ENCODE data around the gene CTIF.
A peak's percentile ranks its signal among the peaks of the same experiment; 100 is the strongest.

Gene CTIF

DNA sequence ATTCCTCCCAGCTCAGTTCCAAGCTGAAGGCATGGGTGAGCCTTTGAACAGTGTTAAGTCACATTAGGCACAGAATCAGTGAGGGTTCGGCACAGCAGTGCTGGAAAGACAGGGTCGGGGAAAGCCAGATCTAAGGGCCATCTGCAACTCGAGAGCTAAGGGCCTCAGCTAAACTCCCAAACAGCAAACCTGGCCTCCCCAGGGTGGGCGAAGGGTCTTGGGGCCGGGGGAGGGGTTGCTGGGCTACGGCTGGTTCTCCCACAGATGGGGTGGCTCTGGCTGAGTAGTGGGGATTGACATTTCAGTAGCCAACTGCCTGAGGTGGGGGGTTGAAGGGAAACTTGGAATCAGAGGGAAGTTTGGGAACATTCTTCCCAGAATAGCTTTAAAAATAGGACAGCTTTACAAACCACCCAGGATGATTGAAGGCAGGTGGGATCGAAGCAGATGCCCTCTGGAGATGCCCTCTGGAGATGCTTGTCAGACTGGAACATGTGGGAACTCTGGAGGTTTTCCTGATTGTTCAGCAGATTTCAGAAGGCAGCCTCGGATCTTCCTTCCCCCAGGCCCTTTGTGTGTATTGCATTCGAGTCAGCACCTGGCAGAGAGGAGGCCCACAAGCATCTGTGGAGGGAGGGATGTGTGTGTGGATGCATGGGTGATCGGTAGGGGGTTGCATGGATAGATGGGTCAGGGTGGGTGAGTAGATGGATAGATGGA is 255.6 kb downstream of the CTIF start:
- DNase-seq, result no peak

DNA sequence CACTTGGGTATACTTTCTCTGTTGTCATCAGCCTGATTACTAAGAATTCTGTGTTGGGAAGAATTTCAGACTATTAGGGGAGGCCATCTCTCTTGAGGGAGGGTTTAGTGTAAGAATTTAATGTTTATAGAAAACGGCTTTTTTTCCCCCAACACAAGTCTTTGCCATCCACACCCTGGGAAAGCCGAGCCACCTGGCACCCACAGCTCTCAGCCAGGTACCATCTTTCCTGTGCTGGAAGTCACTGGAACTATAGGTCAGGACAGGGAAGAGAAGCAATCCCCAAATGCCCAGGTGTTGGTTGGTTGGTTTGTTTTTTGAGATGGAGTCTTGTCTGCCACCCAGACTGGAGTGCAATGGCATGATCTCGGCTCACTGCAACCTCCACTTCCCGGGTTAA is 256.9 kb downstream of the CTIF start:
- DNase-seq, result no peak

DNA sequence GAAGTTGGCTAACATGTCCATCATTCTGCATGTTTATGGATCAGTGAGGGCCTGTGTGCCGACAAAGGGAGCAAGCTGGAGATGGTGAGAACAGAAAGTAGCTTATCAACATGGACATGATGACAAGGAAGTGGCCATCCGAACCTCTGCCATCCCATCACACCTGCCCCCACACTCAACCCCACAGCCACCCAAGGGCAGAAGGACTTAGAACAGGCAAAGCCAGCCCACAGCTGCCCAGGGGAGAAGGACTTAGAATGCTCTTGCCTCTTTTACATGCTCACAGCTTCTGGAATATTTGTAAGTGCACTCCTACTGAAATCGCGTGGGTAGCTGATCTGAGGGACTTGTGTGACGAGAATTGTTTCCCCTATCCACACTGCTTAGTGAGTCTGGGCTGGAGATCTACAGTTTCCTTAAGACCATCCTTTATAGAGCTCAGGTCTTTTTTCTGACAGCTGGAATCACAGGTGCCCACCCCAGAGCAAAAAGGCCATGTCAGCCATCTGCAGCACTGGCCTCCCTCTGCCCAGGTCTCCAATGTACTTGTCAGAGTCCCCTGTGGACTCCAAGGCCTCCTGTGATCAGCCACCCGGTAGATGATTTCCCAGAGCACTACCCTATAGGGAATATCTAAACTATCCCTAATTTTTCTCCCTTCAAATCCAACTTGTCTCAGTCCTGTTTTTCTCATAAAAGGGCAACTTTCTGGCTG is 257.8 kb downstream of the CTIF start:
- peak; percentile 1 for DNase-seq

DNA sequence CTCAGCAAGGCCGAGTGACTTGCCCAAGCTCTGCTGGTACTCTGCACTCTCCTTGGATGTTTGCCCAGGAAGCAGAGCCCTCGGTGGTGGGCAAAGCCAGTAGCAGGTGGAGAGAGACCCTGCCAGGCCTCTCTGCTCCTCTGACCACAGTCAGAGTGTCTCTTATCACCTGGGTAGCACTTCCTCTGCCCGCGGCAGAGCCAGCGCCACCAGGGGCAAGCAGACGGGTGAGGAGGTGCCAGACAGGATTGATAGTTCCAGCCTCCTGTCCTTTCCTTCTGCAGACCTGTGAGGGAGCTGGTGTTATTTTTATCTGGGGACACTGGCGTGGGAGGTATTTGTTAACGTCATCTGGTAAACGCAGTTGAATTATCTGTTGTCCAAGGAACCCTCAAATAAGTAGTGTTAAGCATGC is 259.0 kb downstream of the CTIF start:
- DNase-seq, result peak; percentile 21

DNA sequence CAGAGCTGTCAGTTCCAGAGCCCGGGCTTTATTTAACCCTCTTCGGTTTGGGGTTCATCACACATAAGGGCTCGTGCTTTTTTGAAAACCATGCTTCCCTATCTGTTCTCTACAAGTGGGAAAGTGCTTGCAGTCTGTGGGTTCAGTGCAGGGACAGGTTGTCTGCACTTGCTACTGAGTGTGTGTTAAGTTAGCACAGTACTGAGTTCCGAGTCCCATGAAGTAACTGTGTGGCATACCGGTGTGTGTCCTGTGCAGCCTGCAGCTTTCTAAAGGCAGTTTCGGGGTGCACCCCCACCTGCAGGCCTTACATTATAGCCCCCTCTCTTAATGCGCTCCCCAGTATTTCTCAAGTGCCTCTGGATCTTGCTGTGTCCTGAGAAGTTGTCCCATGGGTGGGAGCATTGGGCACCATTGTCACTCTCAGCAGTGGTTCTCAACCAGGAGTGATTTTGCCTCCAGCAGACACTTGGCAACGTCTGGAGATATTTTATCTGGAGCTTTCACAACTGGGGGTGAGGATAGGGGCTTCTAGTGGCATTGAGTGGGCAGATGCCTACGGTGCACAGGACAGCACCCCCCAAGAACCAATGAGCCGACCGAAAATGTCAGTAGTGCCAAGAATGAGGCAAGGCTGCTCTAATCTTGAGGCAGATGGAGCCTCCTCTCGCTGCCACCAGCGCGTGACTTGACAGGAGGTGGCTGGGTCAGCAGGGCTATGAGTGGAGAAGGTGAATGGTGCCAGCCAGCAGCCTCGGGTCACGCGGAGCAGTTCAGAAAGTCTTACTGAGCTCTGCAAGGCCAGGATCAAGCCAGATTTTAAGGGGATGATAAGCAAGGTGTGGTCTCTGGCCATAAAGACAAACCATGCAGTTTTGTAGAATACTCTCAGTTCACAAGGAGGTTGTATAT is 259.8 kb downstream of the CTIF start:
- peak; percentile 23 for DNase-seq

DNA sequence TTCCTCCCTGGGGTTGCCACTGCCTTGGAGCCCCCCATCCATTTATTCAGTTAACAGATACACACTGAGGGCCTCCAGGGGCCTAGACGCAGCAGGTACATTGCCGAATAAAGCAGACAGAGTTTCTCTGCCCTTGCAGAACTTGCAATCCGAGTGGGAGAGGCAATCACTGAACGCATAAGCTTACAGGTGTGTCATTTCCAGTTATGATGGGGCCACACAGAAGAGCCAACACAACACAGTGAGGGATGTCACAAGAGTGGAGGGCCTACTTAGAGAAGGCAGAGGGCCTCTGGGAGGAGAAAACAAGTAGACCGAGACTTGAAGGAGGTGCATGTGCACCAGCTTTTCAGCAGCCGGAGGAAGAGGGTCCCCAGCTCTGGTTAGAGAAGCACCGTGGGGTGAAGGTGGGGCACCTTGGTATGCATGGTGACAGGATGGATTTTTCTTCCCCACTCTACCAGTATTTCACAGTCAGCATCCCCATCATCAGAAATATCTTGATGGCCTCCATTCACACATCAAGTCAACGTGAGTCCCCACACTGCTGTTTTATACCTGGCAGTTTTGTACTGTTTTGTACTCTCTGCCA is 261.0 kb downstream of the CTIF start:
- DNase-seq, result peak; percentile 26

DNA sequence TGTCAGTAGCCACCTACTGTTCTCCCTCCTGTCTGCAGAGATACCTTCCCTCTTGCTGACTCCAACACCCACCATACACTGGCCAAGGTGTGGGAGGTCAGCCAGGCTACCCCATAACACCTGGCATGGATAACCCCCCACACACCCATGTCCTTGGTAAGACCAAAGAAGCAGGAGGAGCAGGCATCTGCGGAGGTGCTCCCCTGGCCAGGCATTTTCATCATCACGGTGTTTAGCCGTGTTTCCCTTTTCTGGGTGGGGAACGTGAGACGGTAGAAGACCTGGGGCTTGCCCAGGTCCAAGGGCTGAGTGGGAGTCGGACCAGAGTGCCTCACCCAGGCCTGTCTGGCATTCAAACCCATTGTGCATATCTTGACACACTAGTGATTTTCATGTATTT is 261.6 kb downstream of the CTIF start:
- DNase-seq, result peak; percentile 27

DNA sequence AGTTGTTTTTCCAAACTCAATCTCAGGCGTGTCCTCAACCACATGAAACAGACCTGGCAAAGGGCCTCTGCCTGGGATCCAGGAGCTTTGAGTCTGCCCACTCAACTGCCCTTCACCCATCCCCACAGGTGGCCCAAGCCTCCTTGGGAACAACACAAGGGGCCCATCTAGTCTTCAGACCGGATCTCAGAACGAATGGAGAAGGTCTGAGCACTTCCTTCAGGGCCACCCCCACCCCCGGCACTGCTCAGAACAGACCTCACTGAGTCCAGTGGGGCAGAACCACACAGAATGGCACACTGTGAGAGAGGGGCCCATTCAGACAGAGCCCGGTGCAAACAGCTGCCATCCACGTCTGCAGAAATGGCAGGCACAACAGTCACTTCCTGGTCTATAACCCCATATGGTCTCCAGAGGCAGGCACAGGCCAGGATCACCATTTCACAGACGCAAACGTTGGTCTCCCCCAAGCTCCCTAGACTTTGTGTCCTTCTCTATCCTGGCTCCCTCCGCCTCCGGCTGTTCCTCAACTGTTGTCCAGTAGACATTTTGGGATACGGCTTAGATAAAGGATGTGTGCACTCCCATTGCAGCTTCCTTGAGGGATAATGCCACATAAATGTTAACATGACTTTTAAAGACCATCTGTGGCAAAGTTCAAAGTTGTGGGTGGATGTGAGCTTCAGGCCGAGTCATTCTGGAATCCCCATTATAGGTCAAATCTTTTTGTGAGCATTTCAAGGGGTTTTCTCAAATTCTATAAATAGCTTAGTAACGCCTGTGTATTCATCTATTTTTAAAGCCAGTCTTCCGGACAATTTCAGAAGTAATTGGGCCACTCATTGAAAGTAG is 262.3 kb downstream of the CTIF start:
- DNase-seq, result peak; percentile 44

DNA sequence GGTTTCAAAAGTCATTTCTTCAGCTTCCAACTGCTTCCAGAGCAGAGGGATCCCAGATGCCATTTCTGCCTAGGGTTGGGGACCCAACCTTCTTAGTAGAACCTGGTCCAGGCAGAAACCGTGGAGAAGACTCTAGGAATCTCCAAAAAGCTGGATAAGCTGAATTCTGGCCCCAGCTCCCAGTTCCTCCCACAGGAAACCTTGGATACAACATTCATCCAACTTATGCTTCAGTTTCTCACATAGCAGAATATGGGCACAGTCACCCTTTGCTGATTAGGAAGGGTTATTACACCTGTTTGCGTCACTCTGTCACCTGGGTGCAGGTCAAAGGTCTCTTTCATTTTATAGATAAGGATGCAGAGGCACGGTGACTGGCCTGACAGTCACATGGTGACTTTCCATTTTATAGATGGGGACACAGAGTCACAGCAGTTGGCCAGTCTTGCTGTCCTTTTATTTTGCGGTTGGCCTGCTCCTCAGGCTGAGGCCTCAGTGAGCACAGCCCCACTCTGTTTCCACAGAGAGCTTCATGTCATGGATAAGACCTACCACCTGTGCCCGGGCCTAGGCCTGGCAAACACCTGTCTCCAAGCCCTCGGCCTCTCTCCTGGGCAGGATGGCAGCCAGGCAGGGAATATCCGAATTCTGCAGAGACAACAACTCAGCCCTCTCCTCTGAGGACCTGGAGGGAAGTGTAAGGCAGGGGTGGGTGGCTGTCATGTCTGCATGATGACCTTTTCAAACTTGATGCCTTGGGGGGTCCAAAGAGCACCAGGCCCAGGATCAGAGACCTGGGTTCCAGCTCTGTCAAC is 263.1 kb downstream of the CTIF start:
- peak; percentile 32 for DNase-seq

DNA sequence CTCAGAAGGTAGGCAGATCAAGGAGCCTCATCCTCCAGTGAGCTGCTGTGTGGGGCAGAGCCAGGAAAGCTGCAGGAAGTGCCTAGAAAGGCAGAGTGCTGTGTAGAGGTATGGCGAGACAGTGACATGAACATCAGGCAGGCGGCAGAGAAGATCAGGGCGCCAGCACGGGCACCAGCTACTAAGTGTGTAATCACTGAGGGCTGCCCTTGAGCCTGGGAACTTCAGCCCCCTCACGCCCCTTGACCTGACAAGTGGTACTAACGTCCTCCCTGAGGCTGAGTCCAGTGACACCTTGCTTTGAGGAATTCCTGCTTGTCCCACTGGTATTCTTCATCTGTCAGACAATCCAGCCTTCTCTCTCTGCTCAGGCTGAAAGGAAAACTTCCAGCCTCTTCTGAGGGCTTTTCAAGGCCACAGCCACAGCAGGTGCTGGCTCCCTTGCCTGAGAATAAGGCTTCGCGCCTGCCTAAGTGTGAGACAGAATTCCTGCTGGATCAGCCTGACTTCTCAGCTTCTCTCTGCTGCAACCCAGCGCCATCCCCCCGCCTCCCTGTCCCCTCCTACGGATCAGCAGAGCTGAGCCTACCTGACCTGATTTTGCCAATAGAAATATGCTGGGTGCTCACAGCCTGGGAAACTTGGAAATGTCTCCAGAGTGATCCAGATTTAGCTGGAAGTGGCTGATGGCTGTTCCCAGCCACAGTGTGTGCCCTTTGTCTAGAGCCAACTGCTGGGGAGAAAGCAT is 263.9 kb downstream of the CTIF start:
- DNase-seq, result peak; percentile 31

DNA sequence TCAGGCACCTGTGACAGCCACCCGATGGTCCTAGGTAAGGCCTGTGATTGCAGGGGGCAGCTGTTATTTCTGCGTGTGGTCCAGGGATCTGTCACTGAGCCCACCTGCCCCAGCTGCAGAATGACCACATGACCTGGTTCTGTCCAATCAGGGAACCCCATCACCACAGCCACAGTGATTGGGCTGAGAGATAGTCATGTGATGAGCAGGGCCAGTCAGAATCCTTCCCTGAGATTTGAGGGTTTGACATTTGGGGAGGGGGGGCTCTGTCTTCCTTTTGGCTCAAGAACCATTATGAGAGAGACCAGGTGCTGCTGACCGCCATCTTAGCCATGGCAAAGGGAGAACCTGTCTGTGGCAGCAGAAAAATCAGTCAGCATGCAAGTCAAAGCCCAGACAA is 264.7 kb downstream of the CTIF start:
- peak; percentile 27 for DNase-seq

DNA sequence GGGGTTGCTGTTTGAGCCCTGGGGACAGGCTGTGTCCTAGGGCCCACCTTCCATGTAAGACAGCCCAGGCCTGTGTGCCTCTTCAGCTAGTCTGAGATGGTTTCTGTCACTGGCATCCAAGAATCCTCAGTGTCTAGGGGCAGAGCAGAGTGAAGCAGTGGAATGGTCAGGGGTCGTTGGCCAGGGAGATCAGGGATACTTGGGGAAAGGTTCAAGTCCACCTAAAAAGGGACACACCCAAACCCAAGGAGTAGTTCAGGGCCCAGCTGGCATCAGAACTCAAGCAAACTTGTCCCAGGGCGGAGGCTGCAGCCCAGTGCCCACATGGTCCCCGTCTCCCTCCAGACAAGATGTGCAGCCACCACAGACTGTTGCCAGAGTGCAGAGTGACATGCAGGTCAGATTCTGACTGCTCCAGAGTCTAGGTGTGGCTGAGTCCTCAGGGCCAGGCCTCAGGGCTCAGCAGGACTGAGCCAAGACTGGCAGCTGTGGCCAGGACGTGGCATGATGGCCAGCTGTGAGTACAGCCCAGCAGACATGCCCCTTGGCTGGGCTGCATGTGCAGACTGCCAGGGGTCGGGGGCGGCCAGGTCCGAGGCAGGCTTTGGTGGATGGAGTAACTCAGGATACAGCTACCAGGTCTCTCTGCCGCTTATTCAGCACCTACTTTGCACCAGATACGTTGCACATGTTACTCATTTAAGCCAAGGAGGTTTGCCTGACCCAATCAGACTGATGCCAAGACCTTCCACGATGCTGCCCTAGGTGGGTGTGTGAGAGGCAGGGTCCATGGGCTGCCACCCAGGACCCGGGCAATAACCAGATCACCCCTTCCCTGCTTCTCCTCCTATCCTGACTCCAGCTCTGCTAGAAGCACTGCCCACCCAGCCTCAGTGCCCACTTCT is 265.4 kb downstream of the CTIF start:
- peak; percentile 29 for DNase-seq

DNA sequence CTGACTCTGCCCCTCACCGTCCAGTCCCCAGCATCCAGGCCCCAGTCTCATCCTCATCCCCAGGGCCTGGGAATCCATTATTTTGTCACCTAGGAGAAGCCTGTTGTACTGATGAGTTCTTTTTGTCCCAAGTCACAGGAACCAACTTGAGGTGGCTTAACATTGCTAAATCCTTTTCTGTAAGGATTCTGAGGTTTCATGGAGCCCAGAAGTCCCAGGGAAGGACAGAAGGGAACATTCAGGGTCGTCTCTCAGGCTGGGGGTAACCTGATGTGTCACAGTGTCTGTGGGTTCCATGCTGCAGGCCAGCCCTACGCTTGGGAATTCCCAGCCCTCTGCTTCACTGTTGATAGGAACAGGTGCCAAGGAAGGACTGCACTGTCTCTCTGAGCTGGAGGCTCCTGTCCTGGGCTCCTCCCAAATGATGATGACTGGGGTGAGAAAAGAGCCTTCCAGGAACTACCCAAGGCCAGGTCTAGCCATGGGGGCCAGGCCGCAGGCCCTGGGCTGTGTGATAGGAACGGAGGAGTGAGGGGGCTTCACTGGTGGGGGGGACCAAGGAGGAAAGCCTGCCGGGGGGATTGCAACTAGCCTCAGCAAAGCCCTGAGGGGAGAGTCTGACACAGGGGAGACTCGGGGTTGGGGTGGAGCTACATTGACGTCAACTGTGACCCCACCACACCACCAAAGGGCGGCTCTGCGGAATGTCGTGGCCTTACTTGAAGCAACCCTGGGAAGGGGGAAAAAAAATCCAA is 266.2 kb downstream of the CTIF start:
- DNase-seq, result peak; percentile 21

DNA sequence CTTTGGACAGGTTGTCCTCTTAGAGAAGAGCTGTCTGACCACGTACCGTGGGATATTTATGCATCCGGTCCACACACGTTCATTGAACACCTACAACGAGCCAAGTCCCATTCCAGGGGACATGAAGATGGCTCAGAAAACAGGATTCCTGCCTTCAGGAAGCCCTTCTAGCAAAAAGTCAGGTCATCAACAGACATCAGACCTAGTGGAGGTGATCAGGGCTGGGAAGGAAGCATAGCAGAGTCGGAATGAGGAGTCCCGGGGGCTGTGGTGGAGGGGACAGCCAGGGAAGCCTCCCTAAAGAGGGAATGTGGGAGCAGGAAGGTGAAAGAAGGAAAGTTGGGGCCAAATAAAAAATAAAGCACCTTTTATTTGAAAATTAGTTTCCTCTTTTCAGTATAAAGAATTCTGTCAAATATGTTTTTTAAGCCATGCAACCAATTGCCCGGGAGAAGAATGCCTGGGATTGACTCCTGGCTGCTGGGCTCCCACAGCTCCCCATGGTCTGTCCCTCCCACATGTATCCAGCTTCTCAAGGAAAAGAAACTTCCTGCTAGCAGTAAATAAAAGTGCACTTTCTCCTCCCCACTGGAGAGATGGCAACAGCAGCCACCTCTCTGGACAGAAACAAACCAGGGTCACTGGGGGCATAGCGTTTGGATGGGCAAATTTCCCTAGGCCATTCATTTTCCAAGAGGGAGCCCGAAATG is 267.1 kb downstream of the CTIF start:
- peak; percentile 25 for DNase-seq

DNA sequence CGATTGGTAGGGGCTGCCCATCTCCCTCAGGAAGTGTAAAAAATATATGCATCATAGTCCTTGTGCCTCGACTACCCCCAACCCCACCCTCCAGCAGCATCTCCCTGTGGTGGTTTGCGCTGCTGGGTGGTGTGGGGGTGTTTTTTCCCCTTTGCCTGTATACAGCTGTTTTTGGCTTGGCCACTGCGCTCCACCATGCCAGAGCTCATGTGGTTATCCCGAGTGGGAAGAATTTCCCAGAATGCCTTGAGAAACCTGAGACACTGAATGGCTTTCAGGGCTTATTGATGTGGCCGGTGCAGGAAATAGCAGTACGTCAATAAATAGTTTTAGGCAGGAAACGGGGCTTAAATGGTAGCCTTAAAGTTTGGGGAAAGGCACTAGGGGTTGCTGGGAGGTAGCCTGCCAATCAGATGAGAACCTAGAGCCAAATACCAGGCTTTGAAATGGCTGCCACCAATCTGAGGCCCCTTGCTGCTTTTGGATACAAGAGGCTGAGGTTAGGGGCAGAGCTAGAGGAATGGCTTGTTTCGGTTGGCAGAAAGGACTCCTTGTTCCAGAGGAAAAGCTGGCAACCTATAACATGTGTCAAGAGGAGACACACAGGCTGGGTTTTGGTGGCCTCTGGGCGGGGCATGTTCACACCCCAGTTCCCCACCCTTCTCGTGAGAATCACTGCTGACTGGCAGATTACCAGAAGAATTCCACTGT is 267.9 kb downstream of the CTIF start:
- peak; percentile 29 for DNase-seq

DNA sequence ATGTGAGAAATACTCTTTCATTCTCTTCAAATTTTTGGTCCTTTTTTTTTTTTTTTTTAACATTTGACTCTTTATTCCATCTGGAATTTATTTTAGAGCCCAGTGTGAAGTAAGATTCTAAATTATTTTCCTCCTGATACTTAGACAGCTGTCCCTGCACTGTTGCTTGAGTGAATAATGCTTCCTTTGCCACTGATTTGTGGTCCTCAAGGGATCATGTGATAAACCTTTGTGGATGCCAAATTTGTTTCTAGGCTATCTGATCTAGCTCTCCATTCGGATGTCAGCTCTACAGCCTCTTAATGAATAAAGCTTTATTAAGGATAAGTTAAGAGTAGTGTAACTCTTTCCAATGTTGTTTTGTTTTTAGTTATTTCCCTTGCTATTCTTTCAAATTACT is 269.6 kb downstream of the CTIF start:
- no peak for DNase-seq

DNA sequence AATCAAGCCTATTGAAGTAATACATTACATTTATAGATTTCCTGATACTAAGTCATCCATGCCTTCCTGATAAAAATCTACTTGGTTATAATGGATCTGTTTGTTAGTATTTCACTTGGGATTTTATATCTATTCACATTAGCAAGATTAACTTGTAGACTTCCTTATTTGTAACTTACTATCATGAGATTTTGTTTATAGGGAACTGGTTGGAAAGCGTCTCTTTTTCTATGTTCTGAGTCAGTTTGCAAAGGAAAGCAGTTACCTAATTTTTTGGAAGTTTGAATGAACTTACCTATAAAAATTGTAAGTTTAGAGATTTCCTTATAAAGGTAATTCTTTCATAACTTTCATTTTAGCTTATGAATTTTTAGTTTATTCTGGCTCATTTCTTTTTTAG is 270.5 kb downstream of the CTIF start:
- no peak for DNase-seq

Measured in activated CD4-positive, CD25-positive, alpha-beta regulatory T cell treated with anti-CD3 and anti-CD28 coated beads, Interleukin-2, amount 50 U/mL, for 72 hours (primary cell).